Suprapubic skin (tissue), 4 donors: ENCODE data around the gene HECTD2.

ENCODE experiments used
- EP300 ChIP-seq: sonication (generic); formaldehyde crosslinking; IDR thresholded peaks from one replicate; pipeline ENCODE4 v1.6.1; 2017; ENCODE audit warnings: antibody characterized with exemption
- POLR2AphosphoS5 ChIP-seq, 3 donors: sonication (generic); formaldehyde crosslinking; IDR thresholded peaks; one replicate each; pipeline ENCODE4 v1.6.1; 2017; ENCODE audit warnings: antibody characterized with exemption in 3 of 3
- TF ChIP-seq, protein P1 (sequence below), 2 donors: fragments of 200-600 bp in 1 of 2; fragments of 450-650 bp in 1 of 2; sonication (generic) in 1 of 2; IDR thresholded peaks; one replicate each; pipeline ENCODE4 v1.5.1; 2016 to 2019; ENCODE audit warnings: antibody characterized with exemption in 2 of 2, mild to moderate bottlenecking in 1 of 2, moderate library complexity in 1 of 2

- TF ChIP-seq, protein P1, sequence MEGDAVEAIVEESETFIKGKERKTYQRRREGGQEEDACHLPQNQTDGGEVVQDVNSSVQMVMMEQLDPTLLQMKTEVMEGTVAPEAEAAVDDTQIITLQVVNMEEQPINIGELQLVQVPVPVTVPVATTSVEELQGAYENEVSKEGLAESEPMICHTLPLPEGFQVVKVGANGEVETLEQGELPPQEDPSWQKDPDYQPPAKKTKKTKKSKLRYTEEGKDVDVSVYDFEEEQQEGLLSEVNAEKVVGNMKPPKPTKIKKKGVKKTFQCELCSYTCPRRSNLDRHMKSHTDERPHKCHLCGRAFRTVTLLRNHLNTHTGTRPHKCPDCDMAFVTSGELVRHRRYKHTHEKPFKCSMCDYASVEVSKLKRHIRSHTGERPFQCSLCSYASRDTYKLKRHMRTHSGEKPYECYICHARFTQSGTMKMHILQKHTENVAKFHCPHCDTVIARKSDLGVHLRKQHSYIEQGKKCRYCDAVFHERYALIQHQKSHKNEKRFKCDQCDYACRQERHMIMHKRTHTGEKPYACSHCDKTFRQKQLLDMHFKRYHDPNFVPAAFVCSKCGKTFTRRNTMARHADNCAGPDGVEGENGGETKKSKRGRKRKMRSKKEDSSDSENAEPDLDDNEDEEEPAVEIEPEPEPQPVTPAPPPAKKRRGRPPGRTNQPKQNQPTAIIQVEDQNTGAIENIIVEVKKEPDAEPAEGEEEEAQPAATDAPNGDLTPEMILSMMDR (IDR thresholded peaks at IDR 0.05) = no peak
- TF ChIP-seq POLR2AphosphoS5 (IDR thresholded peaks at IDR 0.05) = no peak
- no peak for TF ChIP-seq EP300
Observed at GRCh38 chr10:91528080-91528479, 117.9 kb downstream of the HECTD2 start.
